Stimulated activated CD8-positive, alpha-beta memory T cell treated with anti-CD3 and anti-CD28 coated beads, Interleukin-4, amount 100 ng/mL, for 24 hours (primary cell): ENCODE measurements around the gene IKZF1.

Experiments used
- DNase-seq: peaks from one replicate; pipeline ENCODE4 v3.0.0-alpha.2; 2020; ENCODE audit warnings: low read depth

Gene IKZF1

DNA sequence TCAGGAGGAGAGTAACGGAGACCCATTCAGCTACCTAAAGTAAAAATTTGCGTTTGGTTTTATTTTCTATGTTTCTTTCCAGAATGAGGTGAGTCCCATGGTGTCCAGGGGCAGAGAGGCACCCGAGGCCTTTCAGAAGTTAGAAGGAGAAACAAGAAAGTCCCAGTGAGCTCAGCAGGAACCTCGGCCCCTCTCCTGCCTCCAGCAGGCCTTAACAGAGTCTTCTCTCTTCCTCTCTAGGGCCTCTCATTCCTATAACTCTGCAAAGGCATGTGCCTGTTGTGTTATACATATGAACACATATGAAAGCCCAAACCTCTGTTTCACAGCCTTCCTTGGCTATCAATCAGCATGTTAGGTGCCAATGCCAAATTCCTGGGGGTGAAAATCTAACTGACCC, 20.8 kb upstream of the IKZF1 start:
- no peak for DNase-seq

DNA sequence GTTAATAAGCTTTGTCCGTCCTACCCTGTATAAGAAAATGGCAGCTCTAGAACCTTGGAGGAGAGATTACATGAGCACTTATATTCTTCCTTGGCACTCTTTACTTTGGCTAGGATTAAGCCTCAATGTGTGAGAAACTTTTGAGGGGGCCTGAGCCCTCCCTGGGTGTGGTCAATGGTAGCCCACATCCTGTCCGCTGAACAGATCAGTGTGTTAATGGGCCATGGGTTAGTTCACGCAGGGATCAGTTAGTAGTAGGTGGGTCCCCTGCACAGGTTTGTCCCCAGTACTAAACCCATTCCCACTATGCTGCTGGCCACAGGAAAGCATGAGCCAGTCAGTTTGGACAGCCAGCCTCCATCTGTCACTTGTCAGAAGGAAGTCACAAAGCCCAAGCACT, 20.2 kb upstream of the IKZF1 start:
- no peak for DNase-seq

DNA sequence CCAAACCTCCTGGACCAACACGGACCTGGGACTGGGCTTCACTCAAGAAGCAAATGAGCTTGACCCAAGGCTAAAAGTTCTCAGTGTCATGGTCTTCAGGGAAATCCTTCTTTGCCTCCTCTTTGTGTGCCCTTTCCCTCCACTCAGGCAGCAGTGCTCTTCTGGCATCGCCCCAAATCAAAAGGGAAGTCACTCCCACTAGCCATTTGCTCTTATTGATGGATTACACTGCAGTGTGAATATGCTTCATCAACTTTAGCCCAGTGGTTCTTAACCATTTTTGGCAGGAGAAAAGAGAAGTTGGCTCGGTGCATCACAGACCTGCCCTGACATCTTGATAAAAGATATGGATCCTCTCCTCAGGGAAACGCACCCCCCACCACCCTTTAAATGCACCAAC, 19.2 kb upstream of the IKZF1 start:
- DNase-seq = no peak

DNA sequence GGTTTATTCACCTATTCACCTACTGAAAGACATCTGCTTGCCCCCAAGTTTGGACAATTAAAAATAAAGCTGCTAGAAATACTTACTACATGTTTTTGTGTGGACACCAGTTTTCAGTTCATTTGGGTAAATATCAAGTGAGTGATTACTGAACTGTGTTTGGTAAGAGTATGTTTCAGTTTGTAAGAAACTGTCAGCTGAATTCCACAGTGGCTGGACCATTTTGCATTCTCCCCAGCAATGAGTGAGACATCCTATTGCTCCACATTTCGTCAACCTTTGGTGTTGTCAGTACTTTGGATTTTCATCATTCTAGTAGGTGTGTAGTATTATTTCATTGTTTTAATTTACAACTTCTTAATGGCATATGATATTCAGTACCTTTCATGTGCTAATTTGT, 17.4 kb upstream of the IKZF1 start:
- DNase-seq = no peak

DNA sequence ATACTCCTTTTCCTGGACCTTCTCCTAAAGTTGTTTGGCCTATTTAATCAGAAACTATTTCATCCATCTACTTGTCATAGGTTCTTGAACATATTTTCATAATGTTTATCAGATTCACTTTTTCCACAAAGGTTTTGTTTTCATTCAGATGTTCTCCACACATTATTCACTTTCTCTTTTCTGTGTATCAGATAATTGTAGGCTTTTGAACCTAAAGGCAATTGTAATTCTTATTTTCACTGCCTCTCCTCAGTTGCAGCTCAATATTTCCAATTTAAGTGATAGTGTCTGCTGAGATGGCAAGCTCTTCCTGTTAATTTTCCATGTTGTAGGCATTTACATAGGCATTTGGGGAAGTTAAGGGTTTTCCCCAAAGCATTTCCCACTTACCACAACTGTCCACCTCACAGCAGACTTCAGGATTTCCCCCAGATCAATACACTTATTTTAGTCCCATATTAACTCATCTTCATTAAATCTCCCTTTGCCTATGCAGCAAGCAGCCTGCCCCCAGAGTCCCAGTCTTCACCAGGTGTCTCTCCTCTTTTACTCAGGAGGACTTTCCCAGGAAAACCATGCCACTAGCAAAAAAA, 12.3 kb upstream of the IKZF1 start:
- DNase-seq = no peak

DNA sequence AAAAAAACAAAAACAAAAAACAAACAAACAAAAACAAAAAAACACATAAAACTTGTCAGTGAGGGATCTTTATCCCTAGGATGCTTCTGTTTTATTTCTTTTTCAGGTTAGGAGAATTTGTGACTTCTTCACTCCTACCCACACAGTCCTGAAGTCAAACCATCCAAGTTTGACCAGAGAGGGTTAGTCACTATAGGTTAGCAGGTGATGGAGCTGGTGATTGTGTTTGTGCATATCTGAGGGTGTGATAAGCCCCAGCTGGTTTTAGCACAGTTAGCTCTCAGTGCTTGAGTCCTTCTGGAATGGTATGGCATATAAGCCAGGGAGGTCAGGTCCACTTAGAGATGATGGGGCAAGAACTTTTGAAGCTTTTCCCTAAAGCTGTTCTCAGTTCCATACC, 11.8 kb upstream of the IKZF1 start:
- no peak for DNase-seq

DNA sequence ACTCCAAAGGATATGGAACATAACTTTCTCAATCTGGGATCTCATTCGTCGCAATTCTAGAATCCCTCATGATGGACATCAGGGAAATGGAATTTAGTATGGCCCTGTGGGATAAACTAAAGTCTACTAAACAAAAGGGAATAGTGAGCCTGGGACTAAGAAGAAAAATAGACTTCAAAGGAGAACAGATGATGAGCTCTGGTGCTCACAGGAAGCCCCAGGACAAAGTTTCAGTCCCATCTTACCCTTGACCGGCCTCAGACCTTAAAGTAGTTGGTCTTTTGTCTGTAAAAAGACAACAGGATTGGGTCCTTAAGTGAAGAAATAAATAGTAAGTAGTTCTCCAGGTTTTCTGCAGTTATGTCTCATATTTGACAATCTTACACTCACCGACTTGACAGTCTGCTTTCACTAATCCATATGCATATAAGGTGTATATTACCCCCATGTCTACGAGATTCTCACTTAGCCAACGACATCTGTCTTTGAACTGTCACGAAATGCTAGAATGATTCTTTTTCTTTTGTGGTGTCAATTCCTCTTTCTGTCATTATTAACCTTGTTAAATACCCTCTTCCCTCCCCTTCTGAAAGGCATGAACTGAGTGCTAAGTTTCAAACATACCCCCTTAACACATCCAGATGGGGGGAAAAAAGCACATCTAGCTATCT, 10.9 kb upstream of the IKZF1 start:
- no peak for DNase-seq

DNA sequence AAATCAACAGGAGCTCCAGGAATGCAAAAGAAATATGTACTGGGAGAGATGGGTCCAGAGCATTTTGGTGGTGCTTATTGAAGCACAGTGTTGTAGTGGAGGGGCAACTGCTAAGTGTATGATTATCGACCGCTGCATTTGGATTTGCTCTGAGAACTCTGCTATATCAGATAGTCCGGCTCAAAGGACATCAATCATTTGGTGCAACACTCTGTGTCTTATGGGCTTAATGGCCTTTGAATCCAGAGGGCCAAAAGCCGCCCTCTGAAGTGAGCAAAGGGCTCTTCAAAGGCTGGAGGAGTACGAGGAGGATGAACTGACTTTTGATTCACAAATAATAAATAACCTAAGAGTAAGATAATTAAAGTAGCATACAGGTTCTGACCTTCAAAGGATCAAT, 9.4 kb upstream of the IKZF1 start:
- no peak for DNase-seq

DNA sequence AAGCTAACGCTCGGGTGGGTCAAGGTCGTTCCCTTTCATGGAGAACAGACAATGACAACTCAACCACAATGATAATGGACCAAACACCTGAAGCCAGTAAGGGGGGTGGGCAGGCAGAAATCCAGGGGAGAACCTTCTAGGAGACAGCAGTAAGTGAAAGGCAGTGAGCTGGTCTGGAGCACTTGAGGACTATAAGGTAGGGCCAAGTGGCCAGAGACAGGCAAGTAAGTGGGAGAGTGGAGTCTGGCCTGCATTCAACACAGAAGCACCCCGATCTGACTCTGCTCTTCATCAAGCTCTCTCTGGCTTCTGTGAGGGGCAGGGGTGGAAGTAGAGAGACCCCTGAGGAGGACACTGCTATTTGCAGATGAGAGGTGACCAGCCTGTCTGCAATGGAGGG, 7.7 kb upstream of the IKZF1 start:
- DNase-seq = no peak

DNA sequence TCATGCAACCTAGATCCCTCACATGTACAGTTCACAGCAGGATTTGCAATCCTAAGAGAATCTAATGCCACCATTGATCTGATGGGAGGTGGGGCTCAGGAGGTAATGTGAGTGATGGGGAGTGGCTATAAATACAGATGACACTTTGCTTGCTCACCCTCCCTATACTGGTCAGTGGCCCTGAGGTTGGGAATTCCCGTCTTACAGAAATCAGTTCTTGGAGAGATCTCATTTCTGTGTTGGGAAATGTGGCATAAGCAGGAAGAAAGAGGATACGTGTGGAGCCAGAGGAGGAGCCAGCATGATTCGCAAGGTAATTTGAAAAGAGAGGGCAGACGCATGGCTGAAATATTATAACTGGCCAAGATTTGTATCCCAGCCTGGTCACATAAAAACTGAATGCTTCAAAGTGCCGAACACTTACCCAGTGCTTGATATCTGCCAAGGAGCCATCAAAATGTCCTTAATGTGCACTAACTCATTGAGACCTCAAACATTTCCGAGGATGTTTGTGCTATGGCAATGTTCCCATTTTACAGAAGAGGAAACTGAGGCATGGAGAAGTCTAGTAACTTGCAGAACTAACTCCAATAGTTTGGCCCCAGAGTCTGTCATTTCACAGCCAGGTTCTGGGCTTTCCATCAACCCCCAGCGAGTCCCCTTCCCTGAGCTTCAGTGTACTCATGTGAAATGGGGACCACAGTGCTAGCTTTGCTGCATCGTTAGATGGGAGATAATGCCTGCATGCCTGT, 5.5 kb upstream of the IKZF1 start:
- DNase-seq = no peak

DNA sequence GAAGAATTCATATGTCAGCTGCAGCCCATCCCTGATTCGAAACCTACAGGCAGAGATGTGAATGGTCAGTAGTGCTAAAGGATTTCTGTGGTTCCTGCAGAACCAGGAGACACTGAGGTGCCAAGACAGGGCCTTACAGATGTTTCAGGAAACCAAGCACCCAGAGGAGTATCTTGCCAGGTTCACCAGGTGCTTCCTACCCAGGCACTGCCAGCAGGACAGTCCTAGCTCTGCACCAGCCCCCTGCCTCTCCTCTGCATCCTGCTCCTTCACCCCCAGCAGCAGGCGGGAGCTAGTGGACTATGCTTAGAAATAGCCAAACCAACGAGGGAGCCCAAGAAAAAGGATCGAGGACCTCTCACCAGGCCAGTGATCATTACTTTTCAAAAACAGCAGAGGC, 4.2 kb upstream of the IKZF1 start:
- no peak for DNase-seq

DNA sequence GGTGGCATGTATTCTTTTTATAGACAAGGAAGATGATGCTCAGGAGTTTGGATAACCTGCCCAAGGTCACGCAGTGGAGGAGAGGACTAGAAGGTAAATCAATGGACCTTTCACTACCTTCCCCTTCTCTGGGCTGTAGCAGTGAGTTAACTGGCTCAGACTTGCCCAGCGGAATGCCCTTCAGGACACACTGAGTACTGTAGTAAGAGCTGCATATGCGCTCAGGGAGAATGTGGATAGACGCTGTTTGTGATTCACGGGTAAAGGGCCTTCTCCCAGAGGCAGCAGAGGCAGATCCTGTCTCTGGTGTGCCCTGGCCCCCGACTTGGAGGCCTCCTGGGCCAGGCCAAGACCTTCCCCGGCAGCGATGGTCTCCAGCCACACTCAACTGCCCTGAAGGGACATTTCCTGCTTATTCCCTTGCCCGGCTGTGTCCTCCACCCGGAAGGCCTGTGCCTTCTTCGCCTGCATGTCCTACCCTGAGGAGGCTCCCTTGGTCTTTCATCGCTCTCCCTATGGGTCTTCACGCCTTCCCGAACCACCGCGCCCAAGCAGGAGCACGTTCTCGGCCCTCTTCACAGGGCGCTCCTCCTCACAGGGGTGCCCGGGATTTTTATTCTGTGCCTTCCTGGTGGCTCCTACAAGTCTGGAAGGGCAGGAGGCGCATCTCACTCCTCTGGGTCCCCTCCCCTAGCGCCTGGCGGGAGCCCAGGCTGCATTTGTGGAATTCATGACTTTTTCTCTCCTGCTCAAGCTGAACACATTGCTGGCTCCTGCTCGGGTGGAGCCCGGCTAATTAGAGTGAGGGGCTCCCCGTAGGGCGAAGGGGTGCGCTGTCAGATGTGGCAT, 1.8 kb upstream of the IKZF1 start:
- no peak for DNase-seq

DNA sequence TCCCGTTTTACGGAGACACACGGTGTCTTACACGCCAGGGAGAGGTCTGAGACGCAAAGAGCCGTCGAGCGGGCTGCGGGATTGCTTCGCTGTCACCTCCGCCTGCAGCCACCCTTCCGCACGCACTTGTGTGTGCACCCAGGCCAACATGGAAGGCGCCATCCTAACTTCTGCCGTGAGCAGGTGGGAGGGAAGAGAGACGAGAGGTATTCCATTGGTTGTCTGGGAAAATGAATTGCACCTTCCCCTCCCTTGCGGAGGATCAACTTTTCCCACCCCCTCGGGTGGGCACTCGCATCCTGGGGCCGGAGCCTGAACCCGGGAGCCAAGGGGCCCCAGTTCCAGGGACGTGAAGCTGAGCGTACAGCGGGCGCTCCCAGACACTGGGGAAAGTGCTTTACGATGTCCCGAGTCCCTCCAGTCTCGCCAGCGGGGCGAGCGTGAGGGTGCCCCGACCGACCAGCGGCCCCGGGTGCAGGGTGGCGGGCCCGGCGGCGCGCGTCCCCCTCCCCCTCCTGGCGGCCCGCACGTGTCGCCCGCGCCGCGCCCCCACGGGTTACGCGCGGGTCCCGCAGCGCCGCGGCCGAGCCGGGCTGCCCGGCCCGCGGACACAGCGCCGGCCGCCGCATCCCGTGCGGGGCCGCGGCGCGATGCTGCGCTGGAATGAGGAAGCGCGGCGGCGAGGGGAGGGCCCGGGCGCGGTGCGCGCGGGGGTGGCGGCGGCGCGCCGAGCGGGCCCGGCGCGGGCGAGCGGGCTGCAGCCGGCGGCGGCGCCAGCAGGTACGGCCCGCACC, 984 bp upstream of the IKZF1 start:
- no peak for DNase-seq

DNA sequence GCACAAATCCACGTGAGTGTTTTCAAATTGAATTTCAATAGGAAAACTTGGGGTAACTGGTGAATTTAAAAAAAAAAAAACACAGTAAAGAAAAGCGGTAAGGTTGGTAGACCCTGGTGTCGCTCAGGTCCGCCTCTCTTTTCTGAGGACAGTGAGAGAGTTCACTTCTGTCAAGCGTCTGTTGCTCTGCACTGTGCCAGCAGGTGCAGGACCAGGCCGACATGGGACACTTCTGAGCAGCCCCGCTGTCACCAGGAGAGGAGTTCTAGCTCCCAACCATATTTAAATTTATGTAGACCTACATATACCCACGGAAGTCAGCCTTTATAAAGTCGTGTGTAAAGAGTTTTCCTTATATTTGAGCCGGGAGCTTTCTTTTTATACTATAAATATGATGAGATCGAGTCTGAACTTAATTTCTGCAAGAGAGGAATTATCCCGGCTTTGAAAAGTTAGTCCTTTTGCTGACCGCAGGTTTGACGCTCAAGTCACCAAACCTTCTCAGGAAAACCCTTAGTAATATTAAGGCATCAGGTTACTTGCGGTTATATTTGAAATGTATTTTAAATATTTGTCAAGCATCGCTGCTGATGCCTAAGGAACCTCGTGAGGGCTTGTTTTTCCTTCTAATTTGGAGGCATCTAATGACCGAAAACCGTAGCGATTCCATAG, 531 bp downstream of the IKZF1 start:
- DNase-seq = no peak

DNA sequence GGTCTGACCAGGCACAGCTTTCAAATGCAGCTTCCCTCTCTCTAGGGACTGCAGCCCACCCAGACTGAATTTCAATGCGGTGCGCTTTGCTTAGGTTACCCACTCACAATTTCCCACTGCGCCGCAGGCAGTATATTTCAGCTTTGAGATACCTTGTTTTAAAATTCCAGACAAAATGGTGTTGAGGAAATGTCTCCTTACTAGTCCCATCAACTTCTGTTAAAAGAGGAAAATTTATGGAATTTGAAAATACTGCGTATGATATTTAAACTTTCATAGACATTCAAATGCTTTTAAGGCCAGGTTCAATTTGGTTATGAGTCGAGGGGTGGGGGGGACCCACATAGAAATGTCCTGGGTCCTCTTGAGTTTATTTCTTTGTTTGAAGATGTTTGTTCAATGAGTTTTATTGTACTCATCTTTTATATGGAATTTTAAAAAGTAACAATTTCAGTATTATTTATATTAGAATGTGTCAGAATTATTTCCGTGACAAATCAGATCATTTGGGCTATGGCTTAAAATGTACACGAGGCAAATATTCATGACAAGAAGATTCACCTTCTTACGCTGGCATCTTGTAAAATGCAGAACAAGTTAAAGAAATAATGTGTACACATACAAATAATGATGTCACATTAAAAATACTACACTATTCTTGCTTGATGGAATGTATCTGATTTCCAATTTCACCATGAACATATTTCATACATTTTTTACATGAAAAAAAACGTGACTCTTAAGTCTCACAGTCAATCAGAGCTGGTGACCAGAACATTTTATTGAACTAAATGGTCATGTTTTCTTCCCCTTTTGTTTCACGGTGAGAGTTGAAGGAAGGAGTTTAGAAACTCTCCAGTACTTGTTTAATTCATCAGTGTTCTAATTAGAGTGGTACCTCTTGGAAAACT, 1.3 kb downstream of the IKZF1 start:
- no peak for DNase-seq

DNA sequence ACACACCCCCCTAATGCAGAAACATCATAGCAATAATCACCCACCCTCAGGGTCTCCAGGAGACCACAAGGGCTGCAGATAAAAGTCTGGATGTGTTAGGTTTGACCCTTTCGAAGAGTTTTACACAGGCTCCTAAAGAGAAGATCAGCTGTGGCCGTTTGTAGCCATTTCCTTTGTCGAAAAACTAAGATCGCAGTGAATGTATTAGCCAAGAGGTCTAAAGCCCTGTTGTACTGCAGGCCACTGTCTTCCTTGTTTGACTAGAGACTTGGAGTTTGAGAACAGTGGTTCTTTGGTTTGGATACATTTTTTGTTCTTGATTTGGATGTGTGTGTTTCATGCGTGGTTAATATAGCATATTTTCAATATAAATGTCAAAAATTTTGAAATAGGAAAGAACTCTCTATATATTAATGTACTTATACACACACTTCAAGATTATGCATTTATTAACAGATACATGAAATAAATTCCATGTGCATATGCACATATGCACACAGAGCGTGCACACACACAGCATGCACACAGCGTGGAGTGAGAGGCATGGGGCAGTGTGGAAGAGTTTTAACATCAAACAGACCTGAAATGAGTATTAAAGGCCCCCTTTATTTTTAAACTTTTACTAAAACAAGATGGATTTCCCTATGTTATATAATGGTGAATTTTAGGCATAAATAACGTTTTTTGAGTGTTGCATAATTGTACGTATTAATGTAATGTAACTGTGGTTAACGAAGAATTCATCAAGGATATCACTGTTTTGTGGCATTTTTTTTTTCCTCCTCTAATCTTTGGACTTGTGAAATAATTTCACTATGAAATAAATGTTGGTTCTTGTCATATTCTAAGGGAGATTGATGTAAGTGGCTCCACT, 2.2 kb downstream of the IKZF1 start:
- DNase-seq = no peak

DNA sequence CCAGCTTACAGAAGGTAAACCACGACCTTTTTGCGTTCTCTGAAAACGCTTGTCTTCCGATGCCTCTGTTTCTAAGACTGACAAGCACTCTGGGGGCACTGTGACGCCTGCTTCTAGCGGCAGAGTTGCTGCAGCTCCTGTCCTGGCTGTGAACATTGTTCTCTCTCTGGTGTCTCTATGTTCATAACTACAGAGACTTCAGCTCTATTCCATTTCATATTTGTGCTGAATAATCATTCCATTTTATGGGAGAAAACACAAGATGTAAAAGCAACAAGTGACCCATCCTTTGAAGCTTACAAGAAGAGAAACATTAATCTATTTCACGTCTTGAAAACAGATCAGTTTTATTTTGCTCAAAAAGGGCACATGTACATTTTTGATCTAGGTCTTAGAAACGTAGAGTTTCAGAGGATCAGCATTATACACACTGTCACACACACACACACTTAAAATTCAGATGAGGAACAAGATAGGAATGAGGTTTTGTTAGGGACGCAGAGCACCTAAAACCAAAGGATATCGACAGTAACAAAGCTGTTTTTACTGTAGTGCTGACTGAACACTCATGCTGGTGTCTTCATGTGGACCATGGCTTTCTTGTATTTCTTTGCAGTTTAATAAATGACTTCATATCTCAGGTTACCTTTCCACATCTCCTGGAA, 3.0 kb downstream of the IKZF1 start:
- no peak for DNase-seq

DNA sequence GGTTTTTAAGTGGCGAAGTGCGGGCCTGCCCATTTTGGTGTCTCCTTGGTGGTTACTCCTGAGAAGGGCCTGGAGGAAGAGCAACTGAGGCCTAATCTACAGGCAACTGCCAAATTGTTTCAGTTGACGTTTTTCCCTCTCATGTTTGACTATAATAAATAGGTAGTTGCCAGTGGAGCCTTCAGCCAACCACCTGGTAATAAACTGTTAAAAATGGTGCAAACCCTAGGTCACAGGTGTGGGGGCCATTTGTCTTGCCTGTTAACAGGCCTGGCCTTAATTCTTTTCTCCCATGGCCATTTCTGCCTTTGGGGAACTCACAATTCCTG, 3.7 kb downstream of the IKZF1 start:
- DNase-seq = no peak
